Neutrophil (primary cell): ENCODE data around the gene SUCLG1.

Experiments
- H3K27ac ChIP-seq: fragments of 200-600 bp; sonication (generic); 2 replicates; pipeline ENCODE4 v1.5.1; 2016; ENCODE audit warnings: mild to moderate bottlenecking, moderate library complexity
- H3K27me3 ChIP-seq: fragments of 200-600 bp; sonication (generic); 2 replicates; pipeline ENCODE4 v1.6.0; 2016; ENCODE audit warnings: mild to moderate bottlenecking
- H3K36me3 ChIP-seq: fragments of 200-600 bp; sonication (generic); 2 replicates; pipeline ENCODE4 v1.5.1; 2017
- H3K4me1 ChIP-seq, 2 experiments: fragments of 200-600 bp in 1 of 2; sonication (generic) in 1 of 2; 1 replicate in 1 of 2; 2 replicates in 1 of 2; pipeline versions ENCODE4 v1.5.1 to v1.6.1; 2013 to 2016; ENCODE audit warnings: low read depth in 1 of 2, low read length in 1 of 2, mild to moderate bottlenecking in 1 of 2, moderate library complexity in 1 of 2; ENCODE audit not compliant: control insufficient read depth in 1 of 2, insufficient read depth in 1 of 2
- H3K4me3 ChIP-seq, 2 experiments: fragments of 200-600 bp in 1 of 2; sonication (generic) in 1 of 2; 1 replicate in 1 of 2; 2 replicates in 1 of 2; pipeline ENCODE4 v1.5.1; 2013 to 2016; ENCODE audit warnings: low read depth in 1 of 2, low read length in 1 of 2, mild to moderate bottlenecking in 1 of 2, moderate library complexity in 1 of 2
- H3K9me3 ChIP-seq: fragments of 200-600 bp; sonication (generic); 2 replicates; pipeline ENCODE4 v1.5.1; 2016
- TF ChIP-seq, protein P1 (sequence below): fragments of 200-600 bp; sonication (generic); IDR thresholded peaks from 2 replicates; pipeline ENCODE4 v1.5.1; 2016; ENCODE audit warnings: antibody characterized with exemption

Gene SUCLG1

GRCh38 chr2:84494070-84494469 lies 35.0 kb upstream of the SUCLG1 start:
- H3K27ac ChIP-seq, result no peak overlapping the region
- no peak overlapping the region for H3K4me3 ChIP-seq
- H3K27me3 ChIP-seq, result no peaks in the 10 kb centered on the region
- no peaks in the 10 kb centered on the region for H3K9me3 ChIP-seq
- TF ChIP-seq, protein P1, sequence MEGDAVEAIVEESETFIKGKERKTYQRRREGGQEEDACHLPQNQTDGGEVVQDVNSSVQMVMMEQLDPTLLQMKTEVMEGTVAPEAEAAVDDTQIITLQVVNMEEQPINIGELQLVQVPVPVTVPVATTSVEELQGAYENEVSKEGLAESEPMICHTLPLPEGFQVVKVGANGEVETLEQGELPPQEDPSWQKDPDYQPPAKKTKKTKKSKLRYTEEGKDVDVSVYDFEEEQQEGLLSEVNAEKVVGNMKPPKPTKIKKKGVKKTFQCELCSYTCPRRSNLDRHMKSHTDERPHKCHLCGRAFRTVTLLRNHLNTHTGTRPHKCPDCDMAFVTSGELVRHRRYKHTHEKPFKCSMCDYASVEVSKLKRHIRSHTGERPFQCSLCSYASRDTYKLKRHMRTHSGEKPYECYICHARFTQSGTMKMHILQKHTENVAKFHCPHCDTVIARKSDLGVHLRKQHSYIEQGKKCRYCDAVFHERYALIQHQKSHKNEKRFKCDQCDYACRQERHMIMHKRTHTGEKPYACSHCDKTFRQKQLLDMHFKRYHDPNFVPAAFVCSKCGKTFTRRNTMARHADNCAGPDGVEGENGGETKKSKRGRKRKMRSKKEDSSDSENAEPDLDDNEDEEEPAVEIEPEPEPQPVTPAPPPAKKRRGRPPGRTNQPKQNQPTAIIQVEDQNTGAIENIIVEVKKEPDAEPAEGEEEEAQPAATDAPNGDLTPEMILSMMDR, result no peak
- no peaks in the 10 kb centered on the region for H3K36me3 ChIP-seq
- no peaks in the 10 kb centered on the region for H3K4me1 ChIP-seq

- Histone ChIP-seq H3K4me3 (no peak overlapping the region), H3K4me1 (no peaks in the 10 kb centered on the region), H3K9me3 (no peaks in the 10 kb centered on the region), H3K27ac (no peak overlapping the region), H3K36me3 (no peaks in the 10 kb centered on the region), H3K27me3 (no peaks in the 10 kb centered on the region)
- TF ChIP-seq, protein P1, result no peak
These were observed 34.4 kb upstream of the SUCLG1 start for GRCh38 chr2:84493514-84493913.

- TF ChIP-seq, protein P1, result no peak
- H3K4me3 ChIP-seq, result no peak overlapping the region
- H3K4me1 ChIP-seq, result no peaks in the 10 kb centered on the region
- H3K36me3 ChIP-seq, result no peaks in the 10 kb centered on the region
- no peak overlapping the region for H3K27ac ChIP-seq
- H3K27me3 ChIP-seq, result no peaks in the 10 kb centered on the region
- H3K9me3 ChIP-seq, result no peaks in the 10 kb centered on the region
These were observed 33.5 kb upstream of the SUCLG1 start for GRCh38 chr2:84492571-84492970.

DNA sequence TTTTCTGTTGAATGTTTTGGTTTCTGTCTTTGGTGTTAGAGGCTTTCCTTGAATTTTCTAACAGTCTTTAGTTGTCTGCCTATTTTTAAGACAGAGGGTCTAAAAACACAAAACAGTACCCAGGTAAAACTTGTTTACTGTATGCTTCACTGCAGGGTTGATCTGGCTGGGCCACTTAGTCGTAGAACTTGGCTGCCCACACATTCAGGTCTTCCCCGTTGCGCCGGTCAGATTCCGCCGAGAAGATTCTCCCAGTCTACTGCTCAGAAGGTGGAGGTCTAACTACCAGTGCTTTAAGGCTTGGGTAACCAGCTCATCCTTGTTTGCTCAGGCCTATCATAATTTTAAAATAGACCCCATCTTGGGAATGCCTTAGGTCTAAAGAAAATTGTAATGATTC lies 32.7 kb upstream of the SUCLG1 start:
- H3K4me3 ChIP-seq, result no peak overlapping the region
- H3K36me3 ChIP-seq, result no peaks in the 10 kb centered on the region
- H3K27me3 ChIP-seq, result no peaks in the 10 kb centered on the region
- no peaks in the 10 kb centered on the region for H3K4me1 ChIP-seq
- no peak overlapping the region for H3K27ac ChIP-seq
- no peaks in the 10 kb centered on the region for H3K9me3 ChIP-seq
- TF ChIP-seq, protein P1, result no peak

GRCh38 chr2:84491256-84491655 lies 32.2 kb upstream of the SUCLG1 start:
- Histone ChIP-seq H3K27me3 (no peaks in the 10 kb centered on the region), H3K36me3 (no peaks in the 10 kb centered on the region), H3K9me3 (no peaks in the 10 kb centered on the region), H3K27ac (no peak overlapping the region), H3K4me3 (no peak overlapping the region), H3K4me1 (no peaks in the 10 kb centered on the region)
- TF ChIP-seq, protein P1, result no peak
